HepG2 (cell line): ENCODE data around the gene C4orf54. TPM values are rescaled to one million over a fixed set of nuclear protein-coding genes. Genes with fewer than 3 reads are reported as not detected.

Experiments
- ATAC-seq: fragments of 200-7000 bp; cut with Tn5 transposase; 3 replicates; pipeline ENCODE4 v1.9.1; 2020; ENCODE audit warnings: mild to moderate bottlenecking, moderate library complexity
- Bru-seq: library from RNA; stranded (reverse); fragments of 400-500 nt; gene quantifications from one replicate; lab custom pipeline; 2021; lab: Mats Ljungman, UMichigan
- BruChase-seq, 2 experiments: library from RNA; stranded (reverse); fragments of 400-500 nt; gene quantifications; one replicate each; lab custom pipeline; 2021; lab: Mats Ljungman, UMichigan
- BruUV-seq: library from RNA; stranded (reverse); fragments of 400-500 nt; replicated peaks from 2 replicates; lab custom pipeline; 2021; lab: Mats Ljungman, UMichigan
- CTCF ChIA-PET: fragments of 300-600 bp; formaldehyde crosslinking; extraction: SDS; loops from one replicate; lab custom pipeline; 2021; ENCODE audit warnings: low total read pairs, inconsistent platforms, low intra/inter-chr PET ratio; lab: Yijun Ruan, JAX
- POLR2A ChIA-PET: fragments of 350-600 bp; sonication (Branson Sonifier 250); formaldehyde crosslinking; loops from one replicate; lab custom pipeline; 2020; ENCODE audit warnings: antibody characterized with exemption, inconsistent platforms; lab: Yijun Ruan, JAX
- DNase-seq: peaks from one replicate; pipeline ENCODE4 v3.0.0-alpha.2; 2015; ENCODE audit warnings: low spot score
- FAIRE-seq: peaks from 3 replicates; lab custom pipeline; 2011; peaks lifted over from hg19 to GRCh38; lab: Jason Lieb, UNC
- H2AFZ ChIP-seq: one replicate; pipeline ENCODE4 v1.6.1; 2011; ENCODE audit warnings: low read length, inconsistent platforms
- H3K27ac ChIP-seq: fragments of 300-600 bp; 3 replicates; pipeline ENCODE4 v1.8.0; 2011; ENCODE audit warnings: mixed run types, mild to moderate bottlenecking, mixed read lengths, low read length, inconsistent platforms; ENCODE audit not compliant: insufficient read depth; ENCODE audit errors: extremely low read length
- H3K27me3 ChIP-seq, 2 experiments: fragments of 200-600 bp in 1 of 2; 2 replicates in 1 of 2; 3 replicates in 1 of 2; pipeline versions ENCODE4 v1.6.0 to v1.8.0; 2011; ENCODE audit warnings: low read length in 2 of 2, mild to moderate bottlenecking in 2 of 2, moderate library complexity in 2 of 2, inconsistent platforms in 1 of 2; ENCODE audit not compliant: insufficient read depth in 2 of 2, control insufficient read depth in 1 of 2
- H3K36me3 ChIP-seq, 2 experiments: fragments of 200-600 bp in 1 of 2; replicated peaks in 1 of 2; 2 replicates in 1 of 2; 3 replicates in 1 of 2; pipeline versions ENCODE4 v1.5.1 to v1.8.0; 2011; ENCODE audit warnings: low read length in 2 of 2, inconsistent platforms in 1 of 2; ENCODE audit not compliant: insufficient read depth in 2 of 2, control insufficient read depth in 1 of 2
- H3K4me1 ChIP-seq: 2 replicates; pipeline ENCODE4 v1.5.1; 2012; ENCODE audit warnings: low read length, inconsistent platforms; ENCODE audit not compliant: insufficient read depth
- H3K4me2 ChIP-seq: 2 replicates; pipeline ENCODE4 v1.6.0; 2011; ENCODE audit warnings: low read depth, low read length, inconsistent platforms
- H3K4me3 ChIP-seq, 3 experiments: fragments of 200-600 bp in 1 of 3; sonication (generic), shearing (Covaris generic) in 1 of 3; replicated peaks in 1 of 3; 2 replicates each; pipeline ENCODE4 v1.5.1; 2011 to 2016; ENCODE audit warnings: low read length in 3 of 3, inconsistent platforms in 2 of 3, low read depth in 2 of 3, mild to moderate bottlenecking in 2 of 3, control low read depth in 1 of 3, mixed read lengths in 1 of 3; ENCODE audit not compliant: insufficient read depth in 1 of 3
- H3K79me2 ChIP-seq: one replicate; pipeline ENCODE4 v1.6.1; 2011; ENCODE audit warnings: low read length, inconsistent platforms; ENCODE audit not compliant: insufficient read depth
- H3K9ac ChIP-seq: 2 replicates; pipeline ENCODE4 v1.6.0; 2011; ENCODE audit warnings: mild to moderate bottlenecking, low read depth, low read length, inconsistent platforms; ENCODE audit not compliant: insufficient read depth
- H3K9me3 ChIP-seq: 2 replicates; pipeline ENCODE4 v1.5.1; 2012; ENCODE audit warnings: mild to moderate bottlenecking, low read length
- H4K20me1 ChIP-seq: 2 replicates; pipeline ENCODE4 v1.6.0; 2011; ENCODE audit warnings: inconsistent platforms, mild to moderate bottlenecking, low read length, moderate library complexity; ENCODE audit not compliant: insufficient read depth
- CREB3 ChIP-seq: sonication (generic); formaldehyde crosslinking; IDR thresholded peaks from 2 replicates; pipeline ENCODE4 v1.5.0; 2020; ENCODE audit warnings: missing genetic modification reagents
- FOXC1 ChIP-seq: sonication (generic); formaldehyde crosslinking; IDR thresholded peaks from 2 replicates; pipeline ENCODE4 v1.8.0; 2022; ENCODE audit warnings: mild to moderate bottlenecking, missing genetic modification reagents, borderline replicate concordance
- NONO ChIP-seq, 2 experiments: fragments of 450-650 bp in 1 of 2; sonication (generic) in 1 of 2; formaldehyde crosslinking in 1 of 2; IDR thresholded peaks in 1 of 2; conservative IDR thresholded peaks in 1 of 2; 2 replicates each; pipeline versions ENCODE4 v1.6.1 to v1.8.0; 2017 to 2022; ENCODE audit warnings: mild to moderate bottlenecking in 1 of 2, missing genetic modification reagents in 1 of 2, moderate library complexity in 1 of 2
- SKIL ChIP-seq: sonication (generic); formaldehyde crosslinking; IDR thresholded peaks from 2 replicates; pipeline ENCODE4 v1.8.0; 2022; ENCODE audit warnings: missing genetic modification reagents, mild to moderate bottlenecking, moderate library complexity, borderline replicate concordance
- ZNF468 ChIP-seq: sonication (generic); formaldehyde crosslinking; IDR thresholded peaks from 2 replicates; pipeline ENCODE4 v1.8.0; 2022; ENCODE audit warnings: mild to moderate bottlenecking, moderate library complexity, missing genetic modification reagents
- ZNF784 ChIP-seq: sonication (generic); formaldehyde crosslinking; IDR thresholded peaks from 2 replicates; pipeline ENCODE4 v1.5.1; 2020; ENCODE audit warnings: missing genetic modification reagents, mild to moderate bottlenecking, borderline replicate concordance
- WGBS: methylation state at CpG from one replicate; pipeline ENCODE4 v1.1.6; 2017; ENCODE audit warnings: low lambda C conversion rate; 5-methylcytosine and 5-hydroxymethylcytosine counted together
- in situ Hi-C: cut with HindIII; loops from 2 replicates; pipeline ENCODE4 v1.10.0; 2017; ENCODE audit warnings: low pct_unique_long_range_greater_than_20kb; ENCODE audit not compliant: extremely low pct_ligation_motif_present
- intact Hi-C: fragments of 100-400 bp; cut with micrococcal nuclease; formaldehyde crosslinking; loops from one replicate; pipeline ENCODE4 v1.10.0; 2022; ENCODE audit not compliant: unreplicated experiment
- long read RNA-seq, 2 experiments: library from RNA in 1 of 2; library from polyadenylated mRNA in 1 of 2; stranded (forward) in 1 of 2; unstranded in 1 of 2; transcript quantifications; one replicate each; pipeline ENCODE4 v2.0.0, GENCODE V29; 2019 to 2022
- polyA minus RNA-seq, 3 experiments: library from RNA; depleted of rRNA, polyadenylated mRNA; stranded (reverse); fragments of >200 nt; gene quantifications; 2 replicates each; pipeline ENCODE4 v1.2.3, GENCODE V29; 2011; ENCODE audit warnings: low replicate concordance in 1 of 3
- polyA plus RNA-seq, 8 experiments: library from polyadenylated mRNA; depleted of rRNA in 3 of 8; stranded (reverse) in 7 of 8; unstranded in 1 of 8; fragments of >200 nt; fragmentation: Illumina TruSeq in 4 of 8; extraction: Trizol in 4 of 8; gene quantifications; 2 replicates each; pipeline versions ENCODE4 v1.2.1 to v1.2.3, GENCODE V29; 2011 to 2016; ENCODE audit warnings: low read depth in 4 of 8, missing spikeins in 1 of 8, mixed read lengths in 1 of 8; ENCODE audit not compliant: insufficient read depth in 1 of 8
- total RNA-seq, 5 experiments: library from RNA; depleted of rRNA; stranded (reverse); fragments of >200 nt; fragmentation: Illumina TruSeq; extraction: Trizol; gene quantifications; 2 replicates each; pipeline ENCODE4 v1.2.3, GENCODE V29; 2016; ENCODE audit warnings: low read depth in 1 of 5
- TF ChIP-seq, protein P1 (sequence below): sonication (generic); formaldehyde crosslinking; IDR thresholded peaks from 2 replicates; pipeline ENCODE4 v1.8.0; 2022; ENCODE audit warnings: low read depth, missing genetic modification reagents

C4orf54 gene
- total RNA-seq (2016; rRNA removed; fragmentation: Illumina TruSeq; extraction: Trizol), result not detected in 2 replicates
- total RNA-seq (2016; cell fraction: cytosol; rRNA removed; fragmentation: Illumina TruSeq; extraction: Trizol; ENCODE audit: low read depth), result not detected in 2 replicates
- not detected in 2 replicates for total RNA-seq (2016; cell fraction: insoluble cytoplasmic fraction; rRNA removed; fragmentation: Illumina TruSeq; extraction: Trizol)
- not detected in 2 replicates for total RNA-seq (2016; cell fraction: membrane; rRNA removed; fragmentation: Illumina TruSeq; extraction: Trizol)
- total RNA-seq (2016; cell fraction: nucleus; rRNA removed; fragmentation: Illumina TruSeq; extraction: Trizol), result not detected in 2 replicates
- polyA plus RNA-seq (2011; rRNA removed), result not detected in 2 replicates
- polyA plus RNA-seq (2011; cell fraction: cytosol; rRNA removed), result not detected in 2 replicates
- polyA plus RNA-seq (2011; cell fraction: nucleus; rRNA removed), result not detected in 2 replicates
- not detected in 2 replicates for polyA plus RNA-seq (2012)
- polyA plus RNA-seq (2016; cell fraction: cytosol; fragmentation: Illumina TruSeq; extraction: Trizol; ENCODE audit: low read depth), result not detected in 2 replicates
- not detected in 2 replicates for polyA plus RNA-seq (2016; cell fraction: insoluble cytoplasmic fraction; fragmentation: Illumina TruSeq; extraction: Trizol; ENCODE audit: low read depth)
- not detected in 2 replicates for polyA plus RNA-seq (2016; cell fraction: membrane; fragmentation: Illumina TruSeq; extraction: Trizol; ENCODE audit: low read depth)
- polyA plus RNA-seq (2016; cell fraction: nucleus; fragmentation: Illumina TruSeq; extraction: Trizol; ENCODE audit: insufficient read depth, low read depth), result not detected in 2 replicates
- polyA minus RNA-seq (2011; rRNA and poly(A)+ RNA removed; ENCODE audit: low replicate concordance), result 0.05 TPM in 1 of 2 replicates, not detected in the other
- not detected in 2 replicates for polyA minus RNA-seq (2011; cell fraction: cytosol; rRNA and poly(A)+ RNA removed)
- not detected in 2 replicates for polyA minus RNA-seq (2011; cell fraction: nucleus; rRNA and poly(A)+ RNA removed)
- percentile 6 among the genes with signal in this experiment for Bru-seq, nascent RNA
- BruChase-seq, experiment 1, labeled RNA remaining after a 6-hour chase, result percentile 6 among the genes with signal in this experiment
- BruChase-seq, experiment 2, labeled RNA remaining after a 2-hour chase, result not detected
- long read RNA-seq, experiment 1, result 0 reads
- long read RNA-seq, experiment 2, result 0 reads

GRCh38 chr4:99657798-99658197, at the start of gene C4orf54:
TSS of gene C4orf54 (minus strand) at chr4:99657828. CDS start at chr4:99654648, 3,180 bp downstream.
- H3K79me2 ChIP-seq, result no peaks in the 10 kb centered on the region
- no peak for FAIRE-seq
- H3K27ac ChIP-seq, result no peak within 1 kb of the TSS
- peaks cover 1 to 13% of the 10 kb centered on the region in 2 experiments; a peak in 1 of 5 replicates for H3K27me3 ChIP-seq
- no peak within 1 kb of the TSS for H3K4me3 ChIP-seq
- no peak within 1 kb of the TSS for H3K4me2 ChIP-seq
- no peak within 1 kb of the TSS for H2AFZ ChIP-seq
- intact Hi-C loops, result no loop called here
- no peaks in the 10 kb centered on the region for H4K20me1 ChIP-seq
- H3K9ac ChIP-seq, result no peak within 1 kb of the TSS
- 43% methylated on average over 1 of the region's 1 CpG for WGBS
- H3K4me1 ChIP-seq, result no peaks in the 10 kb centered on the region
- in situ Hi-C loops, result no loop called here
- ChIA-PET POLR2A (no interaction called here), CTCF (no interaction called here)
- TF ChIP-seq CREB3 (no peak), FOXC1 (CRISPR knock-in tag) (no peak), ZNF468 (CRISPR knock-in tag) (no peak), NONO (IDR thresholded peaks at IDR 0.05) (no peak), NONO (CRISPR knock-in tag; conservative IDR thresholded peaks at IDR 0.05) (no peak), SKIL (no peak), ZNF784 (CRISPR knock-in tag) (no peak)
- TF ChIP-seq, protein P1, sequence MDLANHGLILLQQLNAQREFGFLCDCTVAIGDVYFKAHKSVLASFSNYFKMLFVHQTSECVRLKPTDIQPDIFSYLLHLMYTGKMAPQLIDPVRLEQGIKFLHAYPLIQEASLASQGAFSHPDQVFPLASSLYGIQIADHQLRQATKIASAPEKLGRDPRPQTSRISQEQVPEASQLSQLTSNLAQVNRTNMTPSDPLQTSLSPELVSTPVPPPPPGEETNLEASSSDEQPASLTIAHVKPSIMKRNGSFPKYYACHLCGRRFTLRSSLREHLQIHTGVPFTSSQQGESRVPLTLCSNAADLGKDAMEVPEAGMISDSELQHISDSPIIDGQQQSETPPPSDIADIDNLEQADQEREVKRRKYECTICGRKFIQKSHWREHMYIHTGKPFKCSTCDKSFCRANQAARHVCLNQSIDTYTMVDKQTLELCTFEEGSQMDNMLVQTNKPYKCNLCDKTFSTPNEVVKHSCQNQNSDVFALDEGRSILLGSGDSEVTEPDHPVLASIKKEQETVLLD (CRISPR knock-in tag), result no peak
- no peak for DNase-seq
- H3K36me3 ChIP-seq, result no peaks in the 10 kb centered on the region
- BruUV-seq, result no TSS peak
- no peaks in the 10 kb centered on the region for H3K9me3 ChIP-seq
- ATAC-seq, result no peak
